Thyroid gland (tissue), 4 donors: Measurements from ENCODE around the gene ABHD4.

Source experiments
- CTCF ChIP-seq, 6 experiments: fragments of 200-600 bp in 3 of 6; fragments of 450-650 bp in 3 of 6; sonication (generic) in 3 of 6; IDR thresholded peaks; one replicate each; pipeline ENCODE4 v1.5.1; 2016 to 2019; ENCODE audit warnings: antibody characterized with exemption in 6 of 6, mild to moderate bottlenecking in 2 of 6, inconsistent platforms in 1 of 6, moderate library complexity in 1 of 6
- POLR2A ChIP-seq, 2 donors: fragments of 450-650 bp; IDR thresholded peaks; one replicate each; pipeline ENCODE4 v1.6.1; 2017; ENCODE audit warnings: antibody characterized with exemption in 2 of 2, mild to moderate bottlenecking in 2 of 2, moderate library complexity in 1 of 2

GRCh38 chr14:22598896-22599244 is 770 bp downstream of the ABHD4 start:
- peak in 4 of 6 experiments; percentile 29 to 42 (median 36) for TF ChIP-seq CTCF (IDR thresholded peaks at IDR 0.05)
- no peak for TF ChIP-seq POLR2A (IDR thresholded peaks at IDR 0.05)
